ENCODE measurements around the gene RHBDF2.

The RHBDF2 gene

GRCh38 chr17:76501018-76501826, at the start of gene RHBDF2:
TSS of gene RHBDF2 (minus strand) at chr17:76501423. CDS start at chr17:76481524, 19,899 bp downstream.
- DNase-seq (ENCODE audit: low read depth), result peak; percentile 95

- DNase-seq (ENCODE audit: low read depth), result no peak
Observed at GRCh38 chr17:76549539-76549938, 48.3 kb upstream of the RHBDF2 start.

GRCh38 chr17:76549215-76549518, 47.9 kb upstream of the RHBDF2 start:
- DNase-seq (ENCODE audit: low read depth), result no peak

GRCh38 chr17:76548378-76549214, 47.4 kb upstream of the RHBDF2 start:
- no peak for DNase-seq (ENCODE audit: low read depth)

- no peak for DNase-seq (ENCODE audit: low read depth)
Observed at GRCh38 chr17:76547642-76548202, 46.5 kb upstream of the RHBDF2 start.

GRCh38 chr17:76547183-76547641, 46.0 kb upstream of the RHBDF2 start:
- peak; percentile 52 for DNase-seq (ENCODE audit: low read depth)

- no peak for DNase-seq (ENCODE audit: low read depth)
Observed at GRCh38 chr17:76546556-76547182, 45.4 kb upstream of the RHBDF2 start.

GRCh38 chr17:76545918-76546555, 44.8 kb upstream of the RHBDF2 start:
- DNase-seq (ENCODE audit: low read depth), result no peak

GRCh38 chr17:76544546-76545365, 43.5 kb upstream of the RHBDF2 start:
- no peak for DNase-seq (ENCODE audit: low read depth)

- DNase-seq (ENCODE audit: low read depth), result no peak
Observed at GRCh38 chr17:76543826-76544545, 42.8 kb upstream of the RHBDF2 start.

- DNase-seq (ENCODE audit: low read depth), result no peak
Observed at GRCh38 chr17:76543482-76543825, 42.2 kb upstream of the RHBDF2 start.

GRCh38 chr17:76542984-76543383, 41.8 kb upstream of the RHBDF2 start:
- no peak for DNase-seq (ENCODE audit: low read depth)

GRCh38 chr17:76542566-76542971, 41.3 kb upstream of the RHBDF2 start:
- no peak for DNase-seq (ENCODE audit: low read depth)

- DNase-seq (ENCODE audit: low read depth), result no peak
Observed at GRCh38 chr17:76541739-76542454, 40.7 kb upstream of the RHBDF2 start.

GRCh38 chr17:76540381-76541300, 39.4 kb upstream of the RHBDF2 start:
- DNase-seq (ENCODE audit: low read depth), result no peak

- no peak for DNase-seq (ENCODE audit: low read depth)
Observed at GRCh38 chr17:76539631-76540271, 38.5 kb upstream of the RHBDF2 start, which contains the start of gene PRCD. TSS of gene PRCD (plus strand) at chr17:76540044. CDS start at chr17:76540142, 98 bp downstream.

GRCh38 chr17:76538941-76539570, 37.8 kb upstream of the RHBDF2 start:
- no peak for DNase-seq (ENCODE audit: low read depth)

Measured in activated T-cell treated with anti-CD3 and anti-CD28 coated beads for 1 hour (primary cell).